Measurements from ENCODE around the gene ARHGAP15.
"Not testable (repeated sequence)": the region's sequence is repeated elsewhere in the genome, so short reads cannot be mapped to it uniquely, and the experiment has no call there.

Gene ARHGAP15

DNA sequence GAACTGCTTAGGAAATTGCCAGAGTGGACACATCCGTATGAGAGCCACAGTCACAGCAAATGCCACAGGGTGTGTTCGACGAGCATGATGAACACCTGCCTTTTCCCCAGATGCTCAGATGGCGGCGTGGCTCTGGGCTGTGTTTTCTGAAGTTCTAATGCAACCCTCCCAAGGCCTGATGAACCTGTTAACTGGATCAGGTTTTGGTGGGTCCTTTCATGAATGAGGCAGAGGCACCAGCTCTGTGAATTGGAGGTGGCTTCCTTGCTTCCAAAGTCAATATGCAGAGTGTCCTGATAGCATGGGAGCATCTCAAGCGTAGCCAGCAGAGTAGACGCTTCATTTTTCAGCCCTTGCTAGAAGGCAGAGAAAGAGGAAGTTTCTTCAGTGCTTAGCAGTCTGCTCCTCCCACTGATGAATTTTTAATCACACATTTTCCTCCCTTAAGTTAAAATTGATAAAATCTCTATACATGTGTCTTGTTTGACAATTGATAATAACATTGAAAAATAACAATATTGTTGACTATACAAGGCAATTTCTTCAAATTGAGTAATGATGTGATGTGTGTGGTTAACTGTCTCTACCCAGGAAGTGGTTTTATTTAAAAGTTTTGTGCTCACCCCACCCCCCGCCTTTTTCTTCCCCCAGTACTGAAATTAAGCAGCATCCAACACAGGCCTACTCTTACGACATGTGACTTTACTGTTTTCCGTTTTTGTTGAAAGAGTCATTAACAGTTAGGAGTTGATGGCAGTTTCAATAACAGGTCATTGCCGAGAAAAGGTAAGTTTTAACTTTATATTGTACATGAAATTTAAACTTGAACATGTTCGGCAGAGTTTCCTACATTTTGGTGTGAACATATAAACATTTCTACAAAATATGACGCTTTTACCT, at the start of gene ARHGAP15:
ARHGAP15 (plus strand) TSS at position 739 of the 900 bp plus-strand sequence.
- Histone ChIP-seq H3K27ac (peak within 1 kb of the TSS in 18 of 21 experiments; percentile 24 to 95 (median 68)), H3K4me3 (peak within 1 kb of the TSS in 6 of 7 experiments; percentile 8 to 24 (median 16))

DNA sequence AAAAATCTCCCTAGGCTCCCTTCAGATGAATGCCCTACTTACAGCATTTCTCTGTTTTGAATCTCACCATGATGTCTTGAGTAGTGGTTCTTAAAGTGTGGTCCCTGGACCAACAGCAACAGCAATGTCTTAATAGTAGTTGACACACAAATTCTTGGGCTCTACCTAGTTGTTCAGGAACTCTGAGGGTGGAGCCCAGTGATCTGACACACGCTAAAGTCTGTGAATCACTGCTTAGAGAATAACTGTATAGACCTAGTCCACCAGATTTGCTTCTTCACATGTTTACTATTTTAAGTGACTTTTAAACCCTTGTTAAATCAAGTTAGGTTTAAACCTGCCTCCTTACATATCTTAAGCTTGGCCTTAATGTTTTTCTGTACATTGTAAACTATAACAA, 47.6 kb upstream of the ARHGAP15 start:
- no peak overlapping the region for H3K4me3 ChIP-seq
- no peak overlapping the region for H3K27ac ChIP-seq

DNA sequence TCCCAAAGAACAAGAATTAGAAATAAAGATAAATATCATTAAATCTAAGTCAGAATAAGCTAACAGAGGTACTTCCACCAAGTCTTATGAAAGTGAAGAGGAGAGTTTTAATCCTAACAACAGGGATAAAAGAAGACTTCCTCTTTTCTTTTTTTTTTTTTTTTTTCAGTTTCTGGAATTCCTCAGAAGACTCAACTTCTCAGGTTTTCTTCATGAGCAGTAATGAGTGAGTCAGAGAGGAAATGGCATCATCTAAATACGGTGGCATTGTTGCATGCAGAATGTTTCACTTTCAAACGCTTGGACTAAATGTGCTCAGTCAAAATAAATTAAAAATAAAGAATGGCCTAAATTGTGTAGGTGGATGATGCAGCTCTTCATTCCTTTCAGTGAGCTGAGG, 45.6 kb upstream of the ARHGAP15 start:
- Histone ChIP-seq H3K4me3 (no peak overlapping the region), H3K27ac (no peak overlapping the region)

DNA sequence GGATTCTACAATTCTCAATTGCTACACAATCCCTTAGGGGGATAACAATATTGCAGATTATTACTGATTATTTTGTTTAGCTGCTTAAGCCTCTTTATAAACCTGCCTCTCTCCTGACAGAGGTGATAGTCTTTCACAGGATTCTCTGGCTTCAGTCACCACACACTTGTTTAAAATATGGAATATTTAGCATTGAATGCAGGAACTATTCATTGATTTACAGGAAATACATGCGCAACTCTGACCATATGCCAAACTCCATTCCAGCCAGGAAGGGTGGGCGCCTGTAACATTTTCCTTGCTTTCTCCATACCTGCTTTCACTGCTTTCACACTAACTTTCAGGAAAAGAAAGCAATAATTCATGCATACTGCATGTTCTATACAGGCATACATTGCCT, 44.8 kb upstream of the ARHGAP15 start:
- Histone ChIP-seq H3K27ac (no peak overlapping the region), H3K4me3 (no peak overlapping the region)

DNA sequence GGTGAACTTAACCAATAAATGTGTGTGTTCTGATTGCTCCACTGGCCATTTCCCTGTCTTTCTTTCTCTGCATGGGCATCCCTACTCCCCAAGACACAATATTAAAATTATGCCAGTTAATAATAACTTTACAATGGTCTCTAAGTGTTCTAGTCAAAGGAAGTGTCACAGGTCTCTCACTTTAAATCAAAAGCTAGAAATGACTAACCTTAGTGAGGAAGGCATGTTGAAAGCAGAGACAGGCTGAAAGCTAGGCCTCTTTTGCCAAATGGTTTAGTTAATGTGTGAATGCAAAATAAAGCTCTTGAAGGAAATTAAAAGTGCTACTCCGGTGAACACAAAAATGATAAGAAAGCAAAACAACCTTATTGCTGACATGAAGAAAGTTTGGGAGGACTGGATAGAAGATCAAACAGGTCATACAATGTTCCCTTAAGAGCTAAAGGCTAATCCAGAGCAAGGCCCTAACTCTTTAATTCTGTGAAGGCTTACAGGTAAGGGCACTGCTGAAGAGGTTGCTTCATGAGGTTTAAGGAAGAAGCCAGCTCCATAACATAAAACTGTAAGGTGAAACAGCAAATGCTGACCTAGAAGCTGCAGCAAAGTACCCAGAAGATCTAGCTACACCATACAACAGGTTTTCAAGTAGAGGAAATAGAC, 44.0 kb upstream of the ARHGAP15 start:
- Histone ChIP-seq H3K4me3 (no peak overlapping the region), H3K27ac (no peak overlapping the region)

DNA sequence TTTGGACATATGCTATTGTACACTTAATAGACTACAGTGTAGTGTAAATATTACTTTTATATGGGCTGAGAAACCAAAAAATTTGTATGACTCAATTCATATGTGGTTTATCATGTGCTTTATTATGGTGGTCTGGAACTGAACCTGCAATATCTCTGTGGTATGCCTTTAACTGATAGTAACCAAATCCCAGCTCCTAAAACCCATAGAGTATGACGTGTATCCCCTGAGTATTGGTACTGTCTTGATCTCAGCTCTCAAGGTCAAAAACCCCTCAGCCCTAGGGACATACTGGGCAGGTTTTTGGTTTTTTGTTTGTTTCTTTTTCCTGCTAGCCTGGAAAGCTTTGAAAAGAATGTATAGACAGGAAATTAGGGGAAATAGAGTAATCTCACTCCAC, 42.2 kb upstream of the ARHGAP15 start:
- no peak overlapping the region for H3K4me3 ChIP-seq
- no peak overlapping the region for H3K27ac ChIP-seq

DNA sequence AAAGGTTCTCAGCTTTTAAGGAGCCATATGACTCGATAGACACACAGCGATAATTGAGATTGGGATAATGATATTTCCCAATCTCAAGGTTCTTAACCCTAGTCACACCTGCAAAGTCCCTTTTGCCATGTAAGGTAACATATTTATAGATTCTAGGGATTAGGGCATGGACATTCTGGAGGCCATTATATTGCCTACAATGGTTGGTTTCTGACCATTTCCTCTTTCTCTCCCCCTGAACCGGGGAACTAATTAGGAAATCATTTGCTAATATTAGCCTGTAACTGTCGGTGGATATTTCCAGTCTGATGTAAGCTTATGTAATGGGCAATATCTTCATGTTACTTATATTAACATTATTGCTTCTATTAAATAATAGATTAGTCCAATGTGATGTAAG, 40.8 kb upstream of the ARHGAP15 start:
- Histone ChIP-seq H3K4me3 (no peak overlapping the region), H3K27ac (no peak overlapping the region)

DNA sequence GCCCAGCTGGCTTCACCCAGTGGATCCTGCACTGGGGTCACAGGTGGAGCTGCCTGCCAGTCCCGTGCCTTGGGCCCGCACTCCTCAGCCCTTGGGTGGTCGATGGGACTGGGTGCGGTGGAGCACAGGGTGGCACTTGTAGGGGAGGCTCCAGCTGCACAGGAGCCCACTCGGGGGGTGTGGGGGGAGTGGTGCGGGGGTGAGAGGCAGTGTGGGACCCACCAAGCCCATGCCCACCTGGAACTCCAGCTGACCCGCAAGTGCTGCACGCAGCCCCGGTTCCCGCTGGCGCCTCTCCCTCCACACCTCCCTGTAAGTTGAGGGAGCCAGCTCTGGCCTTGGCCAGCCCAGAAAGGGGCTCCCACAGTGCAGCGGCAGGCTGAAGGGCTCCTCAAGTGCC, 39.7 kb upstream of the ARHGAP15 start:
- H3K27ac ChIP-seq, H3K4me3 ChIP-seq: not testable (repeated sequence)

DNA sequence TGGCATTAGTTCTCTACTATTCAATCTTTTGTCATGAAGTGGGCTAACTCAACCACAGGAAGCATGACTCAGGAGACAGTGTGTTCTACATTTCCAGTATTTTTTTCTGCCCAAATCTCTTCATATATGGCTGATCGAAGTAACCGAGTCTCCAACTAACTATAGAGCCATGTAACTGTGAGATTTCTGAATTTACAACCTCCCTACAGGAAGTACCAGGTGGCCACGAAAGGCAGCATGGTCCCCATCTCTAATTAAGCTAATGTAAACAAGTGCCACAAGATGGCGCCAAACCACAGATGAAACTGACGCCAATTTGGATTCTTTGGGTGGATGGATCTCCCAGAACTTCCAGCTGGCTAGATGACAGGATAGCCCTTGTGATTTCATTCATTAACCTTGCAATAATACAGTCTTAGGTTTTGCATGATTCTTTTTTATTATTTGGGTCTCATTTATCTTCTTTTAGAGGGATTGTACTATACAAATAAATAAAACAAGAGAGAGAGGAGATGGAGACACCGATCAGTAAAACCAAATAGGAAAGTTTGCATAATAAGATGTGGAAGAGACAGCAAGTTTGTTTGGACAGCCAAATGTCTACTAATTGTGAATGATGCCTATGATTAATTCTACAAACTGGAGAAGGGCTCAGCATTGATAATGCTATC, 18.3 kb upstream of the ARHGAP15 start:
- Histone ChIP-seq H3K4me3 (no peak overlapping the region), H3K27ac (no peak overlapping the region)

DNA sequence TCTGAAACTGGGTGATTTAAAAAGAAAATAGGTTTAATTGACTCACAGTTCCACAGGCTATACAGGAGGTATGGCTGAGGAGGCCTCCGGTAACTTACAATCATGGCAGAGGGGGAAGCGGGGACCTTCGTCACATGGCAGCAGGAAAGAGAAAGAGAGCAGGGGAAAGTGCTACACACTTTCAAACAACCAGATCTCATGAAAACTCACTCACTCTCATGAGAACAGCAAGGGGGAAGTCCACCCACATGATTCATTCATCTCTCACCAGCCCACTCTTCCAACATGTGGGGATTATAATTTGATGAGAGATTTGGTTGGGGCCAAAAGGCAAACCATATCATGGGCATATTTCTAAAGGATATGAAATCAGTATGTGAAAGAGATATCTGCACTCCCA, 12.0 kb upstream of the ARHGAP15 start:
- H3K27ac ChIP-seq = no peak overlapping the region

DNA sequence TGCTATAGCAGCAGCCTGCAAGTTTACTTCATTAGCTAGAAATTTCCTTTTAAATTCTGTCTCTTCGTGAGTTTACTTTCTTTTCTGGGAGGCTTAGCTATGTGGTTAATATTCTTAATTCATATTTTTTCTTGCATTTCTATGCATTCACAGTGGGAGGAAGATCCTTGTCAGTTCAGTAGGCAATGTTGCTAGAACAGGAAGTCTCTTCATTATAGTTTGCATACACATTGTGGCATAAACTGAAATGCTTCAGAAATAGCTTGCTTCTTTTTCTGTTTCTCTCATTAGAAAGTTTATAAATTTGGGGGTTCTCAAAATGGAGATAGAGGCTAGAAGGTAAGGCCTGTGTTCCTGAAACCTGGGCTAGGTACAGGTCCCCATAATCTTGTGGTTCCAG, 8.1 kb upstream of the ARHGAP15 start:
- H3K4me3 ChIP-seq = no peak overlapping the region
- no peak overlapping the region for H3K27ac ChIP-seq

More for the DNA sequence above, 12.0 kb upstream of the ARHGAP15 start:
- no peak overlapping the region for H3K4me3 ChIP-seq

DNA sequence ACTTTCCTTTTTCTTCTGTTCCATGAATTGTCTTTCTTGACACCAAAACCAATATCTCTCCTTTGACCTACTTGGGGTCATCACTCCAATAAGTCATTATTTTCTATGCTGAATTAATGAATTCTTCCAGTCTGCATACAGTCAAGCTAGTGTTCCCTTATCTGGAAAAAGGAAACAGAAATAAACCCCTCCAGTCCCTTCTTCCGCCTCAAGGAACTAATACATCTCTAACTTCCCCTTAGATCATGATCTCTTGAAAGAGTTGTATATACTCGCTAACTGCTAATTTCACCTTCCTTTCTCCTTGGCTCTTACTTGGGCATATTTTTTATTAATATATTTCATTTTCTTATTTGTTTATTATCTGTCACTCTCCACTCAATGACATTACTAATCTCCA, 7.3 kb upstream of the ARHGAP15 start:
- Histone ChIP-seq H3K4me3 (no peak overlapping the region), H3K27ac (no peak overlapping the region)

DNA sequence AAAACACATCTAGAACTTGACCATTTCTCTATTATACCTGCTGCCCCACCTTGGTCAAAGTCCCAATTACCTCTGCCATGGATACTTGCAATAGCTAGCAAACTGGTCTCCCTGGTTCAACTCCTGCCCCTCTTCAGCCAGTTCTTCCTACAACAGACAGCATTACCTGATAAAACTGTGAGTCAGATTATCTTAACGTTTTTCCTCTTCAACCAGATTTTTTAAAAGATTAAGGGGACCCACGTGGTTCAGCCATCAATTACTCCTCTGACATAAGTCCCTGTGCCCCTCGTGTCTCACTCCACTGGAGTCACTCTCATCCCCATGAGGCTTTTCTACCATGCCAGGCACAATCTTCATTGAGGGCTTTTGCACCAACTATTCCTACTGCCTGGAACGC, 5.3 kb upstream of the ARHGAP15 start:
- Histone ChIP-seq H3K4me3 (no peak overlapping the region), H3K27ac (no peak overlapping the region)

DNA sequence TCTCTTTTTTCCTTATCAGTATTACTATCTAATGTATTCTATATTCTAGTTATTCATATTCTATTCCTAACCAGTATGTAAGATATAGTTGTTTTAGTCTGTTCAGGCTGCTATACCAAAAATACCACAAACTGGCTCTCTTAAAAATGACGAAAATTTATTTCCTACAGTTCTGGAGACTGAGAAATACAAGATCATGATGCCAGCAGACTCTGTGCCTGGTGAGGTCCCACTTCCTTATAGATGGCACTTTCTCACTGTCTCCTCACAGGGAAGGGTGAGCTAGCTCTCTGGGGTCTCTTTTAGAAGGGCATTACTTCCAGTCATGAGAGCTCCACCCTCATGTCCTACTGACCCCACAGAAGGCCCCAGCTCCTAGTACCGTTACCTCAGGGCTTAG, 4.8 kb upstream of the ARHGAP15 start:
- Histone ChIP-seq H3K4me3 (no peak overlapping the region), H3K27ac (no peak overlapping the region)

DNA sequence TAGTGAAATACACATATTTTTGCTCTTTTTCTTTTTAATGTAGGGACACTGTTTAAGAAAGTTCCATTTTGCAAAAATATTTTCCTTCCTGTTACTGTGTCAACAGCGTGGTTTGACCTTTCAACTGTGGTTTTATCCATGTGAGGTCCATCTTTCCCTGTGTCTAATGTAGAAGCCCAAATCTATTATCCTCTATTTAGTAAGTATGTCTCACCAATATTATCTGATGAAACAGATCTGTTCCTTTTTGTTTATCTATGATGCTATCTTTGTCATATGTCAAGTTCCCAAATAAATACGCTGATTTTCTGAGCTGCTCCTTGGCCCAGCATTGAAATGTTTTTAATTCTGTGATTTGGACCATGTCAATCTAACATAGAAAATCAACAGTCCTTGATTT, 3.5 kb upstream of the ARHGAP15 start:
- no peak overlapping the region for H3K4me3 ChIP-seq

DNA sequence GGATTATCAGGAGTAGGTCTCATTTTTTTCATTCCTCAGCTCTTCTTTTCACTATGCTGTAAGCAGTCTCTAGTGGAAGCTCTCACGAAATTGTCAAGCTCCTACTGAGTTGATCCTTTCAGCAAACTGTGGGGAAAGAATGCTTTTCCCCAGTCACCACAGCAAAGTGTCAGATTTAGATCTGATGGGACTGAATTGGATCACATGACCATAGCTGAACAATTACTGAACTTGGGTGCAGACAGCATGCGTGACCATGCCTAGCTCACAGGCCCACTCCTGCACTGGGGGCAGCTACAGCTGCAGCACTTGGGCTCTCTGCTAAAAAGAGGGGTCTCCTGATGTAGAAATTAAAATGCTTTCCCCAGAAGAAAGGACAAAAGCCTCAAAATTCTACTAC, 3.1 kb downstream of the ARHGAP15 start:
- Histone ChIP-seq H3K27ac (peak overlapping the region in 2 of 21 experiments; percentile 16 to 84), H3K4me3 (no peak overlapping the region)

More for the DNA sequence above, 3.5 kb upstream of the ARHGAP15 start:
- peak overlapping the region in 1 of 21 experiments; percentile 84 for H3K27ac ChIP-seq

DNA sequence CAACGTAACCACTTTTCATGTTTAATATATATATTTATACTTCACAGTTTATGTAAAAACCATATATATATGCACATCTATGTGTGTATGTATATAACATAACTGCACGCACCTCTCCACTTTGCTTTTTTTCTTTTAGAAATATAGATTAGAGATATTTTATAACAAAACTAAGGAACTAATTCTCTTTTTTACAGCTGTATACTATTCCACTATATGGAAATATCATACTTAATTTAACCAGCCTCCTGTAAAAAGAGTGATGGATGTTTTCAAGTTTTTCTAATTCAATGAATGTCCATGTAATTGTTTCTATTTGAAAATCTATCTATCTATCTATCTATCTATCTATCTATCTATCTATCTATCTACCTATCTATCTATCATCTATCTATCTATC, 4.6 kb downstream of the ARHGAP15 start:
- Histone ChIP-seq H3K4me3 (no peak overlapping the region), H3K27ac (no peak overlapping the region)

DNA sequence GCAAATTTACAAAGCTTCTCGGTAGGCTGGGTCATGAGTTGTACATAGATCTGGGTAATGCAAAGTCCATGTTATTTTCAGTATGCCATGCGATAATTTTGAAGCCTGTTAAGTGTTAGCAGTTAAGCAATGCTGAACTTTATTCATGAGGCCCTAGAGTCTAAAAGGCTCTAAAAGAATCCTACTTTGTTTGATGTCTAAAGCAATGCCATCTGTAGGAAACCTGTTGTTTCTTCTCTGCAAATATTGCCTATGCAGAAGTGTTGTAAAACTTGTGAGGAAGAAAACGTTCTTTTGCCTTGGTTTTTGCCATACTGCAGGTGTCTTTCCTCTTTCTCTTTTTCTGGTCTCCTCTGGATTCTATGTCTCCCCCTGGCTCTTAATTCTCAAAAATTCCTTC, 9.1 kb downstream of the ARHGAP15 start:
- Histone ChIP-seq H3K4me3 (no peak overlapping the region), H3K27ac (no peak overlapping the region)

DNA sequence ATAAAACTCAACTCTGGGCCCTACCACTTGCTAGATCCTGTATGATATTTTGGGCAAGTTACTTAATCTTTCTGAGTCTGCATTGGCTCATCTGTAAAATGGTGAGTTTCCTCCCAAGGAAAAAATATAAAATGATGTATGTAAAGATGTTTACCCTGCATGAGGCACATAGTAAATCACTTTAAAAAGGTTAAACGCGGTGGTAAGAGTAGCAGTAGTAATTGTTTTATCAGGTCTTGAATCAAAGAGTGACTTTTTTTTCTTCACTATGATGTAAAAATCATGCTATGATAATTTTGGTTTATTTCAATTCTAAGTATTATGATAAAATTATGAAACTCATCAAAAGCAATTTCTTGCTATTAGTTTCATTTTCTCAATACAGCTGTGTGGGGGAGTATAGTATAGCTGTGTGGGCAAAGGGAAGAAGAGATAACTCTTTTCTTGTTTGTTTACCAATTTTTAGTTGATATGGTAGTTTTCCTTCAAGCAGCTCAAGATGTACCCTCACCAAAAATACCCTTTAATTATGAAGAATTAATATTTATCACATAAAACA, 10.7 kb downstream of the ARHGAP15 start:
- H3K27ac ChIP-seq = peak overlapping the region in 1 of 21 experiments; percentile 64

More for the DNA sequence above, 10.7 kb downstream of the ARHGAP15 start:
- no peak overlapping the region for H3K4me3 ChIP-seq

Data from skin epidermis (tissue), 12 donors.